DND-41 (cell line): Measurements from ENCODE around the gene ADORA2B.

Source experiments
- EZH2 ChIP-seq: IDR thresholded peaks from 3 replicates; pipeline ENCODE4 v1.6.1; 2012; ENCODE audit warnings: borderline replicate concordance, low read depth, mild to moderate bottlenecking, moderate library complexity, low read length, inconsistent platforms; ENCODE audit not compliant: severe bottlenecking
- TF ChIP-seq, protein P1 (sequence below): IDR thresholded peaks from 2 replicates; pipeline ENCODE4 v1.5.1; 2012; ENCODE audit warnings: borderline replicate concordance, low read length, moderate library complexity, mild to moderate bottlenecking; ENCODE audit not compliant: poor library complexity, severe bottlenecking; ENCODE audit errors: extremely low read depth

DNA sequence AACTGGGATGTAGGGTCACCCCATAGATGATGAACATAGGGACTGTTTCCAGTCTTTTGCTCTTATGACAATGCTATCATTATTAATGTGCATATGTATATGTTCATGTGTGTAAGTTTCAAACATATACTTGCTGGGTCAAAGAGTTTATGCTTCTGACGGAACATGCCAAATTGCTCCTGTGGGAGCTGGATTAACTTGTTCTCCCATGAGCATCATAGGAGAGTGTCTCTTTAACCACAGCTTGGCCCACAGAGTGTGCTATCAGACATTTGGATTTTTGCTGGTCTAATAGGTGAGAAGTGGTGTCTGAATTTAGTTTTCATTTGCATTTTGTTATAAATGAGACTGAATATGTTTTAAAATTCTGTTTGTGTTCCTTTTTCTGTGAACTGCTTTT is 22.3 kb upstream of the ADORA2B start:
- TF ChIP-seq EZH2, result no peak
- TF ChIP-seq, protein P1, sequence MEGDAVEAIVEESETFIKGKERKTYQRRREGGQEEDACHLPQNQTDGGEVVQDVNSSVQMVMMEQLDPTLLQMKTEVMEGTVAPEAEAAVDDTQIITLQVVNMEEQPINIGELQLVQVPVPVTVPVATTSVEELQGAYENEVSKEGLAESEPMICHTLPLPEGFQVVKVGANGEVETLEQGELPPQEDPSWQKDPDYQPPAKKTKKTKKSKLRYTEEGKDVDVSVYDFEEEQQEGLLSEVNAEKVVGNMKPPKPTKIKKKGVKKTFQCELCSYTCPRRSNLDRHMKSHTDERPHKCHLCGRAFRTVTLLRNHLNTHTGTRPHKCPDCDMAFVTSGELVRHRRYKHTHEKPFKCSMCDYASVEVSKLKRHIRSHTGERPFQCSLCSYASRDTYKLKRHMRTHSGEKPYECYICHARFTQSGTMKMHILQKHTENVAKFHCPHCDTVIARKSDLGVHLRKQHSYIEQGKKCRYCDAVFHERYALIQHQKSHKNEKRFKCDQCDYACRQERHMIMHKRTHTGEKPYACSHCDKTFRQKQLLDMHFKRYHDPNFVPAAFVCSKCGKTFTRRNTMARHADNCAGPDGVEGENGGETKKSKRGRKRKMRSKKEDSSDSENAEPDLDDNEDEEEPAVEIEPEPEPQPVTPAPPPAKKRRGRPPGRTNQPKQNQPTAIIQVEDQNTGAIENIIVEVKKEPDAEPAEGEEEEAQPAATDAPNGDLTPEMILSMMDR, result no peak
